ENCODE data around the gene FGF14.

The FGF14 gene

DNA sequence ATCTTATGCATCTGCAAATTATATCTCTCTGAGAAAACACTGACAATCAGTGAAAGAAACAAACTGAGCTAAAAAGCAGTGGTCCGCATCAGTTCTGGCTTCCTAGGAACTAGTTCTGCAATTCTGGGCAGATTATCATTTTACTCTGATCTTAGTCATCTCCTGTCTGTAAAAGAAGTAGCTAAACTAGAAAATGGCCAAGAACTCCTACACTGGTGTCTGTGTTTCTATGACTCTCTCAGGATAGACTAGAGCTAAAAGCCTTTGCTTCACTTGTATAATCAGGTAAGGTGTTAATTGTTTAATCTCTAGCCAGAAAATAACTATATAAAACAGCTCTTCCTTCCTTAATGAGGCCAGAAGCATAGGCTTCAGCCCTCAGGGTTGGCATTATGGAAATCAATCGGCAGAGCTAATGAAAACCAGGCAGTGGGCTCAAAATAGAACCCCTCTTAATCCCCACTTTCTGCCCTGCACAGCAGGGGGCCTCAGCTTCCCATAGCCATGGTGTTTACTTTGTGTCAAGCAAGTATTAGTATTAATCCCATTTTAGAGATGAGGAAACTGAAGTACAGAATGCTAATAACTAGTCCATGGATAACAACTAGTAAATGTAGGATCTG lies 459.2 kb downstream of the FGF14 start:
- Histone ChIP-seq H3K9me3 (ENCODE audit: control insufficient read depth, insufficient read depth, low read depth, low read length) (no peaks in the 10 kb centered on the region), H3K27ac (ENCODE audit: extremely low read depth, low read depth, low read length) (no peak overlapping the region), H3K36me3 (ENCODE audit: control insufficient read depth in 2 of 2, insufficient read depth in 1 of 2, low read length in 2 of 2) (no peaks in the 10 kb centered on the region), H3K4me3 (ENCODE audit: low read depth, low read length) (no peak overlapping the region), H3K4me1 (ENCODE audit: control insufficient read depth, insufficient read depth, low read length) (no peaks in the 10 kb centered on the region)
- POLR2A ChIA-PET = no interaction called here
- CTCF ChIA-PET = interaction anchor here (0.6 to 1.4 kb wide), 12 partner anchors 19 to 798 kb away, joined by 3 to 10 read pairs (median 4); no protein-coding TSS in a partner anchor
- TF ChIP-seq KLF10 (tag by site-specific recombination; IDR thresholded peaks at IDR 0.05) (no peak), ZNF37A (tag by site-specific recombination; IDR thresholded peaks at IDR 0.05) (no peak), ZFHX2 (tag by site-specific recombination; conservative IDR thresholded peaks at IDR 0.05) (no peak), ZNF664 (tag by site-specific recombination; IDR thresholded peaks at IDR 0.05) (no peak), ZNF214 (tag by site-specific recombination; IDR thresholded peaks at IDR 0.05; ENCODE audit: borderline replicate concordance) (no peak), GLIS2 (tag by site-specific recombination; IDR thresholded peaks at IDR 0.05) (no peak)

DNA sequence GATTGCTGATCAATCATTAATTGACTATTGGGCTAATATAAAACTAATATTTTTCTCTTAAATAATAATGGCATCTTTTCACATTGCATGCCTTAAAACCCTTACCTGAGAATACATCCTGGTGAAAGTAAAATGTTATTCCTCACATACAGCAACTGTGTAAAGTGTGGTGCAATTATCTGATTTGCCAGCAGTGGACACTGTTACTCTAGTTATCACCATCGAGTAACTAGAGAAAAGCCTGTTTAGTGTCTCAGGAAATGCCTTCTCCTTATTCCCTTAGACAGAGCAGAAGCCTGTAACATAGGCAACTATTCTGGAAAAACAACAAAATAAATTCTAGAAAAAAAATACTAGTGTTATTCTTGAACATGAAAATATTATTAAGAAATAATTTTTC lies 459.8 kb downstream of the FGF14 start:
- peak; percentile 35 for TF ChIP-seq ZNF654 (tag by site-specific recombination; IDR thresholded peaks at IDR 0.05; ENCODE audit: low read depth)
- TF ChIP-seq ZNF266 (tag by site-specific recombination; IDR thresholded peaks at IDR 0.05; ENCODE audit: low read depth) = no peak
- ChIA-PET POLR2A (no interaction called here), CTCF (interaction anchor here (0.7 to 1.4 kb wide), 10 partner anchors 18 to 797 kb away, joined by 3 to 10 read pairs (median 4); no protein-coding TSS in a partner anchor)
- Histone ChIP-seq H3K9me3 (ENCODE audit: control insufficient read depth, insufficient read depth, low read depth, low read length) (no peaks in the 10 kb centered on the region), H3K27ac (ENCODE audit: extremely low read depth, low read depth, low read length) (no peak overlapping the region), H3K4me3 (ENCODE audit: low read depth, low read length) (no peak overlapping the region), H3K4me1 (ENCODE audit: control insufficient read depth, insufficient read depth, low read length) (no peaks in the 10 kb centered on the region), H3K36me3 (ENCODE audit: control insufficient read depth in 2 of 2, insufficient read depth in 1 of 2, low read length in 2 of 2) (no peaks in the 10 kb centered on the region)

DNA sequence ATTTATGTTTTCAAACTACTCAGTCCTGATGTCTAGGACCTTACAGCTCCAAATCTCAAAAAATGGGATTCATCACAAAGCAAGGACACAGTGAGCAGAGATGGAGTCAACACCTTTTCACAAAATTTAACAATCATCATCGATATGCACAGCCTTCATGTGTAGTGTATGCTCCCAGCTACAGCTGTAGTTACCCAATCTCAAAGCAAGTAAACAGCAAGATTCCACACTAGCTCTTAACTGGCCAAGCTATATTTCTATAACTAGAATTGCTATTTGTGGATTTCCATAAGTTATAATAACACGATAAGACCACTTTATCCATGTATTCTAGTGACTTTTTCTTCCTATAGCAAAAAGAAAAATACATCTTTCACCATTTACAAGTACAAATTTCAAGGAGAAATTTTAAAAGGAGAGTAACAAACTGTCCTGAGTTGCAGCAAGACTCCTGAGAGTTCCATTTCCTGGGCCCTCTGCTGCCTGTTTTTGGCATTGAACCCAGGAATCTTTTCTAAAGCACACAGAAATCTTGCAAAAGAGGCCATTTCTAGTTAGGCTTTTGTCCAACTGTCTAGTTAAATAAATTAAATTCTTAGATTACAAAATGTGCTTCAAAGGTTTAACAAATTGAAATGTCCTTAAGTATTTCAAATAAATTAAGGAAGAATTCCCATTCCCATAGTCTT lies 460.6 kb downstream of the FGF14 start:
- Histone ChIP-seq H3K9me3 (ENCODE audit: control insufficient read depth, insufficient read depth, low read depth, low read length) (no peaks in the 10 kb centered on the region), H3K36me3 (ENCODE audit: control insufficient read depth in 2 of 2, insufficient read depth in 1 of 2, low read length in 2 of 2) (no peaks in the 10 kb centered on the region), H3K4me1 (ENCODE audit: control insufficient read depth, insufficient read depth, low read length) (no peaks in the 10 kb centered on the region), H3K27ac (ENCODE audit: extremely low read depth, low read depth, low read length) (no peak overlapping the region), H3K4me3 (ENCODE audit: low read depth, low read length) (no peak overlapping the region)
- ChIA-PET CTCF (interaction anchor here (0.6 to 1.1 kb wide), 9 partner anchors 9 to 615 kb away, joined by 3 to 6 read pairs (median 3); no protein-coding TSS in a partner anchor), POLR2A (no interaction called here)
- TF ChIP-seq KLF1 (tag by site-specific recombination; IDR thresholded peaks at IDR 0.05) (no peak), WT1 (tag by site-specific recombination; IDR thresholded peaks at IDR 0.05) (no peak), ZNF48 (tag by site-specific recombination; IDR thresholded peaks at IDR 0.05) (no peak), ZNF610 (tag by site-specific recombination; IDR thresholded peaks at IDR 0.05; ENCODE audit: borderline replicate concordance) (no peak), ZNF544 (tag by site-specific recombination; IDR thresholded peaks at IDR 0.05) (no peak), ZEB2 (tag by site-specific recombination; IDR thresholded peaks at IDR 0.05) (no peak)
- TF ChIP-seq, protein P1, sequence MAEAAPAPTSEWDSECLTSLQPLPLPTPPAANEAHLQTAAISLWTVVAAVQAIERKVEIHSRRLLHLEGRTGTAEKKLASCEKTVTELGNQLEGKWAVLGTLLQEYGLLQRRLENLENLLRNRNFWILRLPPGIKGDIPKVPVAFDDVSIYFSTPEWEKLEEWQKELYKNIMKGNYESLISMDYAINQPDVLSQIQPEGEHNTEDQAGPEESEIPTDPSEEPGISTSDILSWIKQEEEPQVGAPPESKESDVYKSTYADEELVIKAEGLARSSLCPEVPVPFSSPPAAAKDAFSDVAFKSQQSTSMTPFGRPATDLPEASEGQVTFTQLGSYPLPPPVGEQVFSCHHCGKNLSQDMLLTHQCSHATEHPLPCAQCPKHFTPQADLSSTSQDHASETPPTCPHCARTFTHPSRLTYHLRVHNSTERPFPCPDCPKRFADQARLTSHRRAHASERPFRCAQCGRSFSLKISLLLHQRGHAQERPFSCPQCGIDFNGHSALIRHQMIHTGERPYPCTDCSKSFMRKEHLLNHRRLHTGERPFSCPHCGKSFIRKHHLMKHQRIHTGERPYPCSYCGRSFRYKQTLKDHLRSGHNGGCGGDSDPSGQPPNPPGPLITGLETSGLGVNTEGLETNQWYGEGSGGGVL (tag by site-specific recombination; IDR thresholded peaks at IDR 0.05) = no peak

DNA sequence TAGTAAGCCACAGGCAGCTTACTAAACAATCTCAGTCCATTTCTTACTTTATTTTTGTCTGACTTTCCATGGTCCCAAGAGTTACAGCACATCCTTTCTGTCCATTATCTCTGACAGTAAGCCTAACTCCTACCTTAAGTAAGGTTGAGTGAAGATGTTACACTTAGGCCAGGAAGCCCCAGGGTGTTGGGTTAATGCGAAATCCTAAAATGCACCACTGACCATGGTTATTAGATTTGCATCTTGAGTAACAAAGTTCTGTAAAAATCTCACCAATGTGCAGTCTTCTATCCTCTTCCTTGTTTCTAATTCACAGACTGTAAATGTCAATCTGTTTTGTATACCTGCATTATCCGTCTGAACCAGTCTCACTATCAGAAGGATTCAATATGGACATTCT lies 462.5 kb downstream of the FGF14 start:
- Histone ChIP-seq H3K4me1 (ENCODE audit: control insufficient read depth, insufficient read depth, low read length) (no peaks in the 10 kb centered on the region), H3K36me3 (ENCODE audit: control insufficient read depth in 2 of 2, insufficient read depth in 1 of 2, low read length in 2 of 2) (no peaks in the 10 kb centered on the region), H3K27ac (ENCODE audit: extremely low read depth, low read depth, low read length) (no peak overlapping the region), H3K9me3 (ENCODE audit: control insufficient read depth, insufficient read depth, low read depth, low read length) (no peaks in the 10 kb centered on the region), H3K4me3 (ENCODE audit: low read depth, low read length) (no peak overlapping the region)
- ChIA-PET POLR2A (no interaction called here), CTCF (interaction anchor here (1.0 to 1.1 kb wide), 2 partner anchors 617 to 798 kb away, joined by 3 read pairs; no protein-coding TSS in a partner anchor)
- no peak for TF ChIP-seq ZNF23 (tag by site-specific recombination; IDR thresholded peaks at IDR 0.05; ENCODE audit: borderline replicate concordance)
- TF ChIP-seq BCL11B (tag by site-specific recombination; IDR thresholded peaks at IDR 0.05; ENCODE audit: low read depth) = no peak
- TF ChIP-seq ZNF600 (tag by site-specific recombination; IDR thresholded peaks at IDR 0.05) = no peak
- no peak for TF ChIP-seq KLF7 (tag by site-specific recombination; IDR thresholded peaks at IDR 0.05; ENCODE audit: borderline replicate concordance)
- TF ChIP-seq, protein P2, sequence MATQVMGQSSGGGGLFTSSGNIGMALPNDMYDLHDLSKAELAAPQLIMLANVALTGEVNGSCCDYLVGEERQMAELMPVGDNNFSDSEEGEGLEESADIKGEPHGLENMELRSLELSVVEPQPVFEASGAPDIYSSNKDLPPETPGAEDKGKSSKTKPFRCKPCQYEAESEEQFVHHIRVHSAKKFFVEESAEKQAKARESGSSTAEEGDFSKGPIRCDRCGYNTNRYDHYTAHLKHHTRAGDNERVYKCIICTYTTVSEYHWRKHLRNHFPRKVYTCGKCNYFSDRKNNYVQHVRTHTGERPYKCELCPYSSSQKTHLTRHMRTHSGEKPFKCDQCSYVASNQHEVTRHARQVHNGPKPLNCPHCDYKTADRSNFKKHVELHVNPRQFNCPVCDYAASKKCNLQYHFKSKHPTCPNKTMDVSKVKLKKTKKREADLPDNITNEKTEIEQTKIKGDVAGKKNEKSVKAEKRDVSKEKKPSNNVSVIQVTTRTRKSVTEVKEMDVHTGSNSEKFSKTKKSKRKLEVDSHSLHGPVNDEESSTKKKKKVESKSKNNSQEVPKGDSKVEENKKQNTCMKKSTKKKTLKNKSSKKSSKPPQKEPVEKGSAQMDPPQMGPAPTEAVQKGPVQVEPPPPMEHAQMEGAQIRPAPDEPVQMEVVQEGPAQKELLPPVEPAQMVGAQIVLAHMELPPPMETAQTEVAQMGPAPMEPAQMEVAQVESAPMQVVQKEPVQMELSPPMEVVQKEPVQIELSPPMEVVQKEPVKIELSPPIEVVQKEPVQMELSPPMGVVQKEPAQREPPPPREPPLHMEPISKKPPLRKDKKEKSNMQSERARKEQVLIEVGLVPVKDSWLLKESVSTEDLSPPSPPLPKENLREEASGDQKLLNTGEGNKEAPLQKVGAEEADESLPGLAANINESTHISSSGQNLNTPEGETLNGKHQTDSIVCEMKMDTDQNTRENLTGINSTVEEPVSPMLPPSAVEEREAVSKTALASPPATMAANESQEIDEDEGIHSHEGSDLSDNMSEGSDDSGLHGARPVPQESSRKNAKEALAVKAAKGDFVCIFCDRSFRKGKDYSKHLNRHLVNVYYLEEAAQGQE (tag by site-specific recombination; IDR thresholded peaks at IDR 0.05) = no peak
- no peak for TF ChIP-seq ZNF214 (tag by site-specific recombination; IDR thresholded peaks at IDR 0.05; ENCODE audit: borderline replicate concordance)
- TF ChIP-seq ZNF221 (tag by site-specific recombination; IDR thresholded peaks at IDR 0.05; ENCODE audit: borderline replicate concordance) = no peak
- TF ChIP-seq ZFP37 (tag by site-specific recombination; IDR thresholded peaks at IDR 0.05) = no peak
- TF ChIP-seq ZNF266 (tag by site-specific recombination; IDR thresholded peaks at IDR 0.05; ENCODE audit: low read depth) = no peak
- TF ChIP-seq ZNF132 (tag by site-specific recombination; IDR thresholded peaks at IDR 0.05; ENCODE audit: borderline replicate concordance) = no peak
